GM21360 (cell line): ENCODE results near the gene SHROOM3.

ENCODE experiments used
- ATAC-seq: cut with Tn5 transposase; IDR thresholded peaks from one replicate; pipeline ENCODE4 v1.9.1; 2021; ENCODE audit warnings: mild to moderate bottlenecking, moderate library complexity; ENCODE audit not compliant: unreplicated experiment

The SHROOM3 gene

GRCh38 chr4:76737180-76737579, 302.2 kb downstream of the SHROOM3 start:
- no peak for ATAC-seq

GRCh38 chr4:76737771-76738085, 302.7 kb downstream of the SHROOM3 start:
- ATAC-seq: no peak

GRCh38 chr4:76738086-76738931, 303.3 kb downstream of the SHROOM3 start:
- ATAC-seq: no peak

- no peak for ATAC-seq
These were observed 305.2 kb downstream of the SHROOM3 start for GRCh38 chr4:76740192-76740591.

- ATAC-seq: no peak
These were observed 306.0 kb downstream of the SHROOM3 start for GRCh38 chr4:76740866-76741662.

- ATAC-seq: no peak
These were observed 306.6 kb downstream of the SHROOM3 start for GRCh38 chr4:76741663-76742020.

GRCh38 chr4:76744241-76744921, 309.4 kb downstream of the SHROOM3 start:
- no peak for ATAC-seq

- no peak for ATAC-seq
These were observed 310.2 kb downstream of the SHROOM3 start for GRCh38 chr4:76745240-76745639.

GRCh38 chr4:76747563-76747962, 312.5 kb downstream of the SHROOM3 start:
- ATAC-seq: no peak

- ATAC-seq: no peak
These were observed 313.6 kb downstream of the SHROOM3 start for GRCh38 chr4:76748649-76749048.

- no peak for ATAC-seq
These were observed 314.3 kb downstream of the SHROOM3 start for GRCh38 chr4:76749355-76749754.

GRCh38 chr4:76750716-76751115, 315.7 kb downstream of the SHROOM3 start:
- no peak for ATAC-seq

- ATAC-seq: no peak
These were observed 316.7 kb downstream of the SHROOM3 start for GRCh38 chr4:76751612-76752343.

GRCh38 chr4:76752861-76753501, 318.0 kb downstream of the SHROOM3 start:
- ATAC-seq: no peak

- no peak for ATAC-seq
These were observed 318.8 kb downstream of the SHROOM3 start for GRCh38 chr4:76753814-76754213.

GRCh38 chr4:76754439-76754838, 319.4 kb downstream of the SHROOM3 start:
- no peak for ATAC-seq

- ATAC-seq: no peak
These were observed 320.7 kb downstream of the SHROOM3 start for GRCh38 chr4:76755756-76756155.

GRCh38 chr4:76756416-76756815, 321.4 kb downstream of the SHROOM3 start:
- no peak for ATAC-seq

GRCh38 chr4:76757418-76757939, 322.4 kb downstream of the SHROOM3 start:
- no peak for ATAC-seq

- ATAC-seq: no peak
These were observed 323.4 kb downstream of the SHROOM3 start for GRCh38 chr4:76758290-76758882.
